Measurements from ENCODE around the gene GPR162.

GPR162 gene

DNA sequence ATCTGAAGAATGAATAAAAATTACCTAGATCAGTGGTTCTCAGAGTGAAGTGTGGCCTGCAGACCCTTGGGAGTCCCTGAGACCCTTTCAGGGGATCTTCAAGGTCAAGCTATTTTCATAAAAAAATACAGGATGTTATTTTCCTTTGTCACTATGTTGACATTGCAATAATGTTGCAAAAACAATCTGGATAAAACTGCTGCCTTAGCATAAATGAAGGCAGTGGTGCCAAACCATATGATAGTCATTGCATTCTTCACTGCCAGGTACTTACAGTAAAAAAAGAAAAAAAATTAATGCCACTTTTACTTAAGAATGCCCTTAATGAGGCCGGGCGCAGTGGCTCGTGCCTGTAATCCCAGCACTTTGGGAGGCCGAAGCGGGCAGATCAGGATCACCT is 34.3 kb upstream of the GPR162 start:
- DNase-seq, result no peak

GRCh38 chr12:6788972-6789924 is 32.4 kb upstream of the GPR162 start, which contains the start of gene CD4:
TSS of gene CD4 (plus strand) at chr12:6789528. CDS start at chr12:6800139, 10,611 bp downstream.
- DNase-seq, result no peak

DNA sequence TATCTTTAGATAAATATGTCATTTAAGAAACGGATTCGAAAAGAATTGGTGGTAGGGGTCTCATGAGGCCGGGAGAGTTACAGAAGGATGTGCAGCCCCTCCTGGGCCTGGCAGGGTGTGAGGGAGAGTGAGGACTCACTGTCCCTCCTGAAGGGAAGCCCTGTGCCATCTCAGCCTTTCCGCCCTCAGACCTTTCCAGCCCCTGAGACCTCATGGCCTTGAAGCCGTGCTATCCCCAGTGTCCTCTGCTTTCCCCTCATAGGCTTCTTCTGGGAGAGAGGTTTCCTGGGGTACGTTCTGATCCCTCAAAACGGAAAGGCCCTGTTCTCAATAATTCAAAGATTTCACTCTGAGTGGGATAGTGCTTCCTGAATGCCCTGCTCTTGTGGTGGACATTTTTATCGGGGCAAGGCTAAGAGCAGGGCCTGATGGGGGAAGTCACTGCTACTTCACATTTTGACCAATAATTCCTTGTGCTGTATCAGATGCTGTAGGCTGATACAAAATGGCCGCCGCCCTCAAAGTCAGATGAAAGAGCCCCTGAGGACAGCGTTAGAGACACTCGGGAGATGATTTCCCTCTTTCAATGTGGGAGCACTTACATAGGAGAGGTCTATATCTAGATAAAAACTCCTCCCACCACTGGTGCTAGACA is 31.0 kb upstream of the GPR162 start:
- DNase-seq, result no peak

DNA sequence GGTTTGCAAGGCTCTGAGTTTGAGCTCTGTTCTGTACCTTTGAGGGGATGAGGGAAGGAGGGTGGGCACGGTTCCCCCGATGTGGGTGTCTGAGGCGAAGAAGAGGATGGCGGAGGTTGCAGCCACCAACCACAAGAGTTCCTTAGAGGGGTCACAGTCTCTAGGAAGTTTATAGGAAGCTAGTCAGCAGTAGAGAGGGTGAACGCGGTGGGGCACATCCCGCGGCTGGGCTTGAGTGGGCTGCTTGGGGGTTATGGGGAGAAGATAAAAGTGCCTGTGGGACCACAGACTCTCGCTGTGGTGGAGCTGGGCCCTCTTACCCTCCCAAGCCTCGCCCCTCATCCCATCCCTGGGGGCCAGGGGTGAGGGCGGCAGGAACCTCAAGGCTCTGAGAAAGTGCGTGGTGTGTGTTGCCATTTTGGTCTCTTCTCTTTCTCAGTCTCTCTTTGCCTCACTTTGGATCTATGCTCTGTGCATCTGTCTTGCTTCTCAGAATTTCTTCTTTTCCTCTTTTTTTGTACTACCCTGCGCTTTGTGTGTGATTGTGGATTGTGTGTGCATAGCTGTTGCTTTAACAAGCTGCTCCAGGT is 29.6 kb upstream of the GPR162 start:
- DNase-seq, result no peak

GRCh38 chr12:6792522-6793201 is 29.0 kb upstream of the GPR162 start:
- no peak for DNase-seq

GRCh38 chr12:6795088-6795487 is 26.5 kb upstream of the GPR162 start:
- no peak for DNase-seq

GRCh38 chr12:6796576-6796975 is 25.0 kb upstream of the GPR162 start:
- no peak for DNase-seq

GRCh38 chr12:6799147-6799546 is 22.5 kb upstream of the GPR162 start:
- DNase-seq, result no peak

- DNase-seq, result no peak
Measured at GRCh38 chr12:6807170-6807569, 14.5 kb upstream of the GPR162 start.

- no peak for DNase-seq
Measured at GRCh38 chr12:6809056-6809455, 12.6 kb upstream of the GPR162 start.

GRCh38 chr12:6810758-6811157 is 10.9 kb upstream of the GPR162 start:
- DNase-seq, result no peak

- DNase-seq, result no peak
Measured at GRCh38 chr12:6813363-6813762, 8.3 kb upstream of the GPR162 start.

GRCh38 chr12:6816598-6816997 is 5.0 kb upstream of the GPR162 start:
- DNase-seq, result no peak

- no peak for DNase-seq
Measured at GRCh38 chr12:6817098-6817497, 4.5 kb upstream of the GPR162 start.

DNA sequence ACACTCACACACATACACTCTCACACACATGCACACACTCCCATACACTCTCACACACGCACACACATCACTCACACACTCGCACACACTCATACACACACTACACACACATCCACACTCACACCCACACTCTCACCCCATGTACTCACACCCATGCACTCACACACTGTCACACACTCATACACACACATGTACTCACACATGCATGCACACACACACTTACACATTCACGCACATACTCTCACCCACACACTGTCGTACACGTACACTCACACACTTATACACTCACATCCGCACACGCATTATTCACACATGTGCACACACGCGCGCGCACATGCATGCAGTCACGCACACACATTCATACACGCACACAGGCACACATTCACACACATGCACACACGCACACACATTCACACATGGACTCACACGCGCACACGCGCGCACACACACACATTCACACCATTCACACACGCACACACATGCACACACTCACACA is 3.9 kb upstream of the GPR162 start:
- no peak for DNase-seq

DNA sequence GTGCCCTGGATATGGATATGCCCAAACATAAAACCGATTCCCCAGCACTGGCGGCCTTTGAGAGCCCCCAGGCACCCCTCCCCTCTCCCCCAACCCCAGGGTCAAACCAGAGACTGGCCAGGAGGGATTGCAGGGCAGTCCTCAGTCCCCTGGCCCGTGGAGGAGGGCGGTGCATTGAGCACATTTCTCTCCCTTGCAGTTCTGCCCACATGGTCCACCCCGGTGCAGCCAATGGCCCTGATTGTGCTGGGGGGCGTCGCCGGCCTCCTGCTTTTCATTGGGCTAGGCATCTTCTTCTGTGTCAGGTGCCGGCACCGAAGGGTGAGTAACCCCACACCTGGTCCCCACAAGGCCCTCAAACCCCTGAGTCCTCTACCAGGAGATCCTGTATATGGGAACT is 3.4 kb upstream of the GPR162 start:
- DNase-seq, result no peak

GRCh38 chr12:6818645-6819044 is 3.0 kb upstream of the GPR162 start:
- no peak for DNase-seq

- DNase-seq, result no peak
Measured at GRCh38 chr12:6819106-6820030, 2.3 kb upstream of the GPR162 start.

DNA sequence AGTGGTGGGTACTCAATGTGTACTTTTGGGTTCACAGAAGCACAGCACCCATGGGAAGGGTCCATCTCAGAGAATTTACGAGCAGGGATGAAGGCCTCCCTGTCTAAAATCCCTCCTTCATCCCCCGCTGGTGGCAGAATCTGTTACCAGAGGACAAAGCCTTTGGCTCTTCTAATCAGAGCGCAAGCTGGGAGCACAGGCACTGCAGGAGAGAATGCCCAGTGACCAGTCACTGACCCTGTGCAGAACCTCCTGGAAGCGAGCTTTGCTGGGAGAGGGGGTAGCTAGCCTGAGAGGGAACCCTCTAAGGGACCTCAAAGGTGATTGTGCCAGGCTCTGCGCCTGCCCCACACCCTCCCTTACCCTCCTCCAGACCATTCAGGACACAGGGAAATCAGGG is 1.5 kb upstream of the GPR162 start:
- DNase-seq, result no peak

DNA sequence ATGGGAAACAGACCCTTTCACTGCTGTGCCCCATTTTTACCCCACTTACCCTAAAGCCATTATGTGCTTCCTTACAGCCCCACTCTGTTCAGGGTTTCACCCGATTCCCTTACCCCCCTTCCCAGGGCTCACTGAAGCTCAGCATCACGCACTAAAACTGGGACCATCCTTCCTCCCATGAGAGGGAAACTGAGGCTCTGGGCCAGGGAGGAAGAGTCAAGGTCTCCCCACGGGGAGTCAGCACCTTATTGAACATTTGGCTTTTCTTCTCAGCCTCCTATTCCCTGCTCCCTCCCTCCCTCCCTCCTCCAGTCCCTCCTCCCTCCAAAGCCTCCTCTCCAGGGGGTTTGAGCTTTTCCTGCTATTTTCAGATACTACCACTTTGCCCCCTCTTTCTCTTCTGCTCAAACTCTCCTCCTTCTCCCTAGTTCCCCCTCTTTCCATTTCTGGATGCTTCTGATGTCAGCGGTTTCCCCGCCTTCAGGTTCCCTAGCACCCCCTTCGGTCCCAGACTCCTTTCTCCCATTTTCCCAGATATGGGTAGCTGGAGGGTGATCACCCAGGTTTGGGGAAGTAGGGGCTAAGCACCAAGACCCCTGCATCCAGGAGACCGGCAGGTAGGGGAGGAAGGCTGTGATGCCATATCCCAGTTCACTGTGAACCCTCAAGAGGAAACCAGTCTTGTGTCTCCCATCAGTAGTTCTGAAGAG is 960 bp downstream of the GPR162 start:
- DNase-seq, result no peak

Data from NCI-H2107 (cell line).